GM18873 (cell line): Measurements from ENCODE around the gene CTCFL.
"Not testable (repeated sequence)": the region's sequence is repeated elsewhere in the genome, so short reads cannot be mapped to it uniquely, and the experiment has no call there.

ENCODE experiments used
- ATAC-seq: cut with Tn5 transposase; IDR thresholded peaks from one replicate; pipeline ENCODE4 v1.9.1; 2021; ENCODE audit warnings: mild to moderate bottlenecking, moderate library complexity, moderate number of reproducible peaks; ENCODE audit not compliant: unreplicated experiment, low FRiP score

The CTCFL gene

GRCh38 chr20:57511709-57512108, 13.2 kb downstream of the CTCFL start:
- ATAC-seq = not testable (repeated sequence)

- no peak for ATAC-seq
These were observed 15.2 kb downstream of the CTCFL start for GRCh38 chr20:57509665-57510237.

- ATAC-seq = no peak
These were observed 16.1 kb downstream of the CTCFL start for GRCh38 chr20:57508831-57509230.

- ATAC-seq = no peak
These were observed 16.6 kb downstream of the CTCFL start for GRCh38 chr20:57508381-57508780.

GRCh38 chr20:57507477-57507876, 17.5 kb downstream of the CTCFL start:
- ATAC-seq = no peak

GRCh38 chr20:57505979-57506378, 19.0 kb downstream of the CTCFL start:
- no peak for ATAC-seq

- no peak for ATAC-seq
These were observed 20.5 kb downstream of the CTCFL start for GRCh38 chr20:57504411-57504810.

- ATAC-seq = no peak
These were observed 21.8 kb downstream of the CTCFL start for GRCh38 chr20:57503035-57503658.

GRCh38 chr20:57502336-57502700, 22.6 kb downstream of the CTCFL start:
- no peak for ATAC-seq

GRCh38 chr20:57501461-57502335, 23.2 kb downstream of the CTCFL start:
- no peak for ATAC-seq

- ATAC-seq = no peak
These were observed 24.0 kb downstream of the CTCFL start for GRCh38 chr20:57500962-57501361.

- no peak for ATAC-seq
These were observed 24.7 kb downstream of the CTCFL start for GRCh38 chr20:57500235-57500634.

GRCh38 chr20:57499676-57500075, 25.3 kb downstream of the CTCFL start:
- ATAC-seq = no peak

- ATAC-seq = no peak
These were observed 26.2 kb downstream of the CTCFL start for GRCh38 chr20:57498425-57499400.

- no peak for ATAC-seq
These were observed 28.3 kb downstream of the CTCFL start for GRCh38 chr20:57496592-57496991.

- no peak for ATAC-seq
These were observed 29.0 kb downstream of the CTCFL start for GRCh38 chr20:57495978-57496377.

- ATAC-seq = no peak
These were observed 31.8 kb downstream of the CTCFL start for GRCh38 chr20:57493091-57493615.

GRCh38 chr20:57491373-57491772, 33.6 kb downstream of the CTCFL start:
- no peak for ATAC-seq

GRCh38 chr20:57488277-57488676, 36.7 kb downstream of the CTCFL start:
- not testable (repeated sequence) for ATAC-seq

- ATAC-seq = no peak
These were observed 39.2 kb downstream of the CTCFL start for GRCh38 chr20:57485770-57486169.
